ENCODE results near the gene ZNF697.

Gene ZNF697

GRCh38 chr1:119660253-119661083 lies 12.4 kb upstream of the ZNF697 start:
- DNase-seq = no peak

- no peak for DNase-seq
Measured at GRCh38 chr1:119659628-119660027, 11.6 kb upstream of the ZNF697 start.

GRCh38 chr1:119656410-119656955 lies 8.4 kb upstream of the ZNF697 start:
- no peak for DNase-seq

- no peak for DNase-seq
Measured at GRCh38 chr1:119655154-119655553, 7.1 kb upstream of the ZNF697 start.

GRCh38 chr1:119653839-119654170 lies 5.7 kb upstream of the ZNF697 start:
- DNase-seq = no peak

GRCh38 chr1:119653135-119653838 lies 5.2 kb upstream of the ZNF697 start:
- DNase-seq = no peak

GRCh38 chr1:119652587-119652986 lies 4.5 kb upstream of the ZNF697 start:
- DNase-seq = no peak

- DNase-seq = no peak
Measured at GRCh38 chr1:119651641-119652040, 3.6 kb upstream of the ZNF697 start.

- DNase-seq = no peak
Measured at GRCh38 chr1:119651133-119651532, 3.1 kb upstream of the ZNF697 start.

GRCh38 chr1:119648620-119649004 lies 546 bp upstream of the ZNF697 start:
- DNase-seq = no peak

- DNase-seq = no peak
Measured at GRCh38 chr1:119647228-119647733, 785 bp downstream of the ZNF697 start.

GRCh38 chr1:119646521-119647227 lies 1.4 kb downstream of the ZNF697 start:
- DNase-seq = no peak

GRCh38 chr1:119639109-119639508 lies 9.0 kb downstream of the ZNF697 start:
- no peak for DNase-seq

- no peak for DNase-seq
Measured at GRCh38 chr1:119637710-119638109, 10.4 kb downstream of the ZNF697 start.

- DNase-seq = no peak
Measured at GRCh38 chr1:119636491-119637089, 11.5 kb downstream of the ZNF697 start.

- no peak for DNase-seq
Measured at GRCh38 chr1:119635811-119636390, 12.2 kb downstream of the ZNF697 start.

GRCh38 chr1:119634016-119634415 lies 14.1 kb downstream of the ZNF697 start:
- DNase-seq = no peak

- DNase-seq = no peak
Measured at GRCh38 chr1:119633575-119633974, 14.5 kb downstream of the ZNF697 start.

- DNase-seq = no peak
Measured at GRCh38 chr1:119632841-119633240, 15.2 kb downstream of the ZNF697 start.

- no peak for DNase-seq
Measured at GRCh38 chr1:119632103-119632490, 16.0 kb downstream of the ZNF697 start.

GRCh38 chr1:119631433-119632102 lies 16.5 kb downstream of the ZNF697 start:
- DNase-seq = no peak

- no peak for DNase-seq
Measured at GRCh38 chr1:119631086-119631432, 17.0 kb downstream of the ZNF697 start.
